Stimulated activated CD8-positive, alpha-beta memory T cell treated with anti-CD3 and anti-CD28 coated beads, Interleukin-7, amount 100 ng/mL, for 24 hours (primary cell): ENCODE results near the gene TAF11L13.
"Not testable (repeated sequence)": the region's sequence is repeated elsewhere in the genome, so short reads cannot be mapped to it uniquely, and the experiment has no call there.

Experiments
- DNase-seq: peaks from one replicate; pipeline ENCODE4 v3.0.0-alpha.2; 2020; ENCODE audit warnings: low read depth

The TAF11L13 gene

GRCh38 chr5:17631788-17632187, at the start of gene TAF11L13:
TSS of gene TAF11L13 (plus strand) at chr5:17632088.
- not testable (repeated sequence) for DNase-seq

GRCh38 chr5:17585658-17586057, 46.2 kb upstream of the TAF11L13 start, which contains the start of gene TAF11L7:
TSS of gene TAF11L7 (minus strand) at chr5:17585758.
- not testable (repeated sequence) for DNase-seq

GRCh38 chr5:17590860-17591259, 41.0 kb upstream of the TAF11L13 start, which contains the start of gene TAF11L8:
TSS of gene TAF11L8 (minus strand) at chr5:17590960.
- DNase-seq = not testable (repeated sequence)

GRCh38 chr5:17594255-17594654, 37.6 kb upstream of the TAF11L13 start, which contains the start of gene TAF11L9:
TSS of gene TAF11L9 (minus strand) at chr5:17594394.
- DNase-seq = not testable (repeated sequence)

- not testable (repeated sequence) for DNase-seq
These were observed 34.2 kb upstream of the TAF11L13 start, which contains the start of gene TAF11L10 for GRCh38 chr5:17597728-17598127. TSS of gene TAF11L10 (minus strand) at chr5:17597828.

GRCh38 chr5:17603880-17604279, 28.0 kb upstream of the TAF11L13 start, which contains the start of gene TAF11L11:
TSS of gene TAF11L11 (plus strand) at chr5:17604183.
- not testable (repeated sequence) for DNase-seq

- DNase-seq = no peak
These were observed 26.9 kb upstream of the TAF11L13 start for GRCh38 chr5:17604951-17605350.

GRCh38 chr5:17607461-17607860, 24.4 kb upstream of the TAF11L13 start:
- not testable (repeated sequence) for DNase-seq

- not testable (repeated sequence) for DNase-seq
These were observed 21.8 kb upstream of the TAF11L13 start, which contains the start of gene TAF11L12 for GRCh38 chr5:17610092-17610491. TSS of gene TAF11L12 (plus strand) at chr5:17610392.

- DNase-seq = no peak
These were observed 16.8 kb upstream of the TAF11L13 start for GRCh38 chr5:17614872-17615605.

- no peak for DNase-seq
These were observed 12.5 kb upstream of the TAF11L13 start for GRCh38 chr5:17619354-17619753.

GRCh38 chr5:17620627-17621026, 11.3 kb upstream of the TAF11L13 start:
- DNase-seq = no peak

GRCh38 chr5:17625686-17626085, 6.2 kb upstream of the TAF11L13 start:
- DNase-seq = no peak

- DNase-seq = no peak
These were observed 2.3 kb downstream of the TAF11L13 start, which contains the start of gene TAF11L14 for GRCh38 chr5:17634160-17634559. TSS of gene TAF11L14 (plus strand) at chr5:17634460.

GRCh38 chr5:17649232-17649631, 17.3 kb downstream of the TAF11L13 start:
- DNase-seq = not testable (repeated sequence)

- not testable (repeated sequence) for DNase-seq
These were observed 23.4 kb downstream of the TAF11L13 start for GRCh38 chr5:17655201-17655759.

- no peak for DNase-seq
These were observed 24.0 kb downstream of the TAF11L13 start for GRCh38 chr5:17655921-17656320.

- DNase-seq = no peak
These were observed 31.3 kb downstream of the TAF11L13 start for GRCh38 chr5:17663182-17663581.

- no peak for DNase-seq
These were observed 33.9 kb downstream of the TAF11L13 start for GRCh38 chr5:17665836-17666235.

GRCh38 chr5:17666726-17667235, 34.9 kb downstream of the TAF11L13 start:
- no peak for DNase-seq

- DNase-seq = no peak
These were observed 38.5 kb downstream of the TAF11L13 start for GRCh38 chr5:17670353-17670752.

GRCh38 chr5:17678751-17679324, 47.0 kb downstream of the TAF11L13 start:
- DNase-seq = no peak
